Effector memory CD4-positive, alpha-beta T cell (primary cell): ENCODE data around the gene OTOS.

Experiments used
- DNase-seq, 3 donors: peaks; one replicate each; pipeline ENCODE4 v3.0.0-alpha.2; 2020
- H3K27ac ChIP-seq: 2 replicates; pipeline ENCODE4 v1.7.0; 2013; ENCODE audit warnings: mild to moderate bottlenecking, low read length, moderate library complexity; ENCODE audit not compliant: insufficient read depth, poor library complexity, severe bottlenecking
- H3K27me3 ChIP-seq: replicated peaks from 2 replicates; pipeline ENCODE4 v1.7.0; 2013; ENCODE audit warnings: mild to moderate bottlenecking, low read length; ENCODE audit not compliant: insufficient read depth, control insufficient read depth, poor library complexity, severe bottlenecking
- H3K36me3 ChIP-seq: 2 replicates; pipeline ENCODE4 v1.7.0; 2013; ENCODE audit warnings: mild to moderate bottlenecking, low read length, moderate library complexity; ENCODE audit not compliant: control insufficient read depth, insufficient read depth
- H3K4me1 ChIP-seq: 2 replicates; pipeline ENCODE4 v1.7.0; 2013; ENCODE audit warnings: low read length, mild to moderate bottlenecking; ENCODE audit not compliant: control insufficient read depth, insufficient read depth, poor library complexity, severe bottlenecking
- H3K4me3 ChIP-seq: 2 replicates; pipeline ENCODE4 v1.7.0; 2013; ENCODE audit warnings: low read length, low read depth, mild to moderate bottlenecking; ENCODE audit not compliant: insufficient read depth, poor library complexity, severe bottlenecking
- H3K9me3 ChIP-seq: 2 replicates; pipeline ENCODE4 v1.7.0; 2013; ENCODE audit warnings: mild to moderate bottlenecking, low read length, moderate library complexity; ENCODE audit not compliant: control insufficient read depth

OTOS gene

GRCh38 chr2:240168041-240168440 is 27.6 kb upstream of the OTOS start:
- Histone ChIP-seq H3K9me3 (no peaks in the 10 kb centered on the region), H3K36me3 (no peaks in the 10 kb centered on the region), H3K27ac (no peak overlapping the region), H3K4me3 (no peak overlapping the region), H3K4me1 (no peaks in the 10 kb centered on the region), H3K27me3 (no peaks in the 10 kb centered on the region)
- no peak for DNase-seq

DNA sequence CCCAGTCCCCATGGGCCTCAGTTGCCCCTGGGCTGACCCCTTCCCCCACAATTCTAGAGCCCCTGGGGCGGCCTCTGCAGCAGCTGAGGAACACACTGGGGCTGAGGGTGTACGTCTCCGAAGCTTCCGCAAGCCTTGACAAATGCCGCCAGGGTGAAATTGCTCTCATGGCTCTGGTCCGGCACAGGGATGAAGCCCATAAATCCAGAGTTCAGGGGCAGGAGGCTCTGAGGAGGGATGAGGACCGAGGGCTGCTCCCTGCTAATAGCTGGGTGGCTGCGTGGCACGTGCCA is 27.1 kb upstream of the OTOS start:
- no peaks in the 10 kb centered on the region for H3K27me3 ChIP-seq
- H3K4me3 ChIP-seq: no peak overlapping the region
- H3K36me3 ChIP-seq: no peaks in the 10 kb centered on the region
- no peaks in the 10 kb centered on the region for H3K9me3 ChIP-seq
- no peak overlapping the region for H3K27ac ChIP-seq
- no peaks in the 10 kb centered on the region for H3K4me1 ChIP-seq
- DNase-seq: no peak

DNA sequence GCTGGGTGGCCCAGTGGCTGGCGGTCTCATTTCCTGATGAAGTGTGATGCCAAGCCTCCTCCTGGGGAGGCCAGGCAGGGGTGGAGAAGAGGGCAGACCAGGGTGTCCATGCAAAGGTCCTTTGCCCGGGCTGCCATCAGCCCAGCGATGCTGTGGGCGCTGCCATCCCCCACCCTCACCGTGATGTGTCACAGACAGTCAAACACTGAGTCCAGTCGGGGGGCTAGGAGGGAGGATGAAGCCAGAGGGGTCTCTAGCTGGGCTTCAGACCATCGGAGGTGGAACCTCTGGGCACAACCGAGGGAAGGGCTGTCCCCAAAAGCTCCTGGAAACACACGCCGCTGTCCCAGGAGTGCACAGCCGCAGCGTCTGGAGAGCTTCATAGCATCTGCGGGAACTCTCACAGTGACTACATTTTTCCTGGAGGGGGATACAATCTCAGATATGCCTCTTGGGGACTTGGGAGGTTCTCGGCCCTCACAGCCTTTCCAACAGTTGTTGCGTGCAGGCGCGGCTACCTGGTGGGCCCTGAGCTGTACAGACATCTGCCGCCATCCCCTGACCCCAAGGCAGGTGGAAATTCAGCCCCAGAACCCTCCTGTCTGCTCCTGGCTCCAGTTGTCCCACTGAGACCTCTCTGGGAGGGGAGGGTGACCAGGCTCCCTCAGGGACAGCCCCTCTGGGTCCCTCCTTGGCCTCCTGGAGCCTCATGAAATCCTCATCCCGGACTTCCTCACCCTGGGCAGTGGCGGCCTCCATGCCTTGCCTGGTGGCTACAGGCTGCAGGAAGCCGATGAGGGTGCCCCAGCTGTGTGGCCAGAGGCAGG is 26.5 kb upstream of the OTOS start:
- no peaks in the 10 kb centered on the region for H3K27me3 ChIP-seq
- H3K27ac ChIP-seq: no peak overlapping the region

GRCh38 chr2:240166191-240166590 is 25.7 kb upstream of the OTOS start:
- H3K27ac ChIP-seq: no peak overlapping the region
- H3K36me3 ChIP-seq: no peaks in the 10 kb centered on the region
- H3K9me3 ChIP-seq: no peaks in the 10 kb centered on the region
- H3K4me3 ChIP-seq: no peak overlapping the region
- H3K27me3 ChIP-seq: no peaks in the 10 kb centered on the region
- no peaks in the 10 kb centered on the region for H3K4me1 ChIP-seq
- no peak for DNase-seq

More for the DNA sequence above, 26.5 kb upstream of the OTOS start:
- DNase-seq: no peak
- H3K36me3 ChIP-seq: no peaks in the 10 kb centered on the region
- H3K4me3 ChIP-seq: no peak overlapping the region
- no peaks in the 10 kb centered on the region for H3K9me3 ChIP-seq
- H3K4me1 ChIP-seq: no peaks in the 10 kb centered on the region

GRCh38 chr2:240165661-240166060 is 25.2 kb upstream of the OTOS start:
- Histone ChIP-seq H3K36me3 (no peaks in the 10 kb centered on the region), H3K9me3 (no peaks in the 10 kb centered on the region), H3K4me3 (no peak overlapping the region), H3K27me3 (no peaks in the 10 kb centered on the region), H3K4me1 (no peaks in the 10 kb centered on the region), H3K27ac (no peak overlapping the region)
- no peak for DNase-seq

GRCh38 chr2:240165034-240165433 is 24.6 kb upstream of the OTOS start:
- no peaks in the 10 kb centered on the region for H3K36me3 ChIP-seq
- no peak overlapping the region for H3K4me3 ChIP-seq
- no peak overlapping the region for H3K27ac ChIP-seq
- no peaks in the 10 kb centered on the region for H3K4me1 ChIP-seq
- no peaks in the 10 kb centered on the region for H3K9me3 ChIP-seq
- H3K27me3 ChIP-seq: no peaks in the 10 kb centered on the region
- no peak for DNase-seq

DNA sequence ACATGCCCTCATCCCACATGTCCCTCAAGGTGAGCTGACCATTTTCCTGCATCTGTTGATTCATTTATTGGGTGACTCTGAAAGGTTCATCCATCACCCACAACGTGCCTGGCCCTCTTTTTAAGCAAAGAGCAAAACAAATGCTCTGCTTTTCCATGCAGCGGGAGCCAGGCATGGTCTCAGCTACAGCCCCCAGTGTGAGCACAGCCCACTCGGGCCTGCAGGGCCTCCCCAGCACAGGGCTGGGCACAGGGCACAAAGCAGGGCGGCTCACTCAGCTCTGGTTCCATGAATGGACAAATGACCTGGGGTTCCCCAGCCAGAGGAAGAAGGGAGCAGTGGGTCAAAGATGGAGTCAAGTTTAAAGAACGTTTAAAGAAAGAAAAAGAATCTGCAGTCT is 24.1 kb upstream of the OTOS start:
- no peaks in the 10 kb centered on the region for H3K4me1 ChIP-seq
- H3K9me3 ChIP-seq: no peaks in the 10 kb centered on the region
- H3K4me3 ChIP-seq: no peak overlapping the region
- H3K27ac ChIP-seq: no peak overlapping the region
- H3K36me3 ChIP-seq: no peaks in the 10 kb centered on the region
- no peaks in the 10 kb centered on the region for H3K27me3 ChIP-seq
- DNase-seq: no peak

GRCh38 chr2:240163844-240164574 is 23.6 kb upstream of the OTOS start:
- Histone ChIP-seq H3K9me3 (no peaks in the 10 kb centered on the region), H3K4me1 (no peaks in the 10 kb centered on the region), H3K27me3 (no peaks in the 10 kb centered on the region), H3K36me3 (no peaks in the 10 kb centered on the region), H3K4me3 (no peak overlapping the region), H3K27ac (no peak overlapping the region)
- DNase-seq: no peak

DNA sequence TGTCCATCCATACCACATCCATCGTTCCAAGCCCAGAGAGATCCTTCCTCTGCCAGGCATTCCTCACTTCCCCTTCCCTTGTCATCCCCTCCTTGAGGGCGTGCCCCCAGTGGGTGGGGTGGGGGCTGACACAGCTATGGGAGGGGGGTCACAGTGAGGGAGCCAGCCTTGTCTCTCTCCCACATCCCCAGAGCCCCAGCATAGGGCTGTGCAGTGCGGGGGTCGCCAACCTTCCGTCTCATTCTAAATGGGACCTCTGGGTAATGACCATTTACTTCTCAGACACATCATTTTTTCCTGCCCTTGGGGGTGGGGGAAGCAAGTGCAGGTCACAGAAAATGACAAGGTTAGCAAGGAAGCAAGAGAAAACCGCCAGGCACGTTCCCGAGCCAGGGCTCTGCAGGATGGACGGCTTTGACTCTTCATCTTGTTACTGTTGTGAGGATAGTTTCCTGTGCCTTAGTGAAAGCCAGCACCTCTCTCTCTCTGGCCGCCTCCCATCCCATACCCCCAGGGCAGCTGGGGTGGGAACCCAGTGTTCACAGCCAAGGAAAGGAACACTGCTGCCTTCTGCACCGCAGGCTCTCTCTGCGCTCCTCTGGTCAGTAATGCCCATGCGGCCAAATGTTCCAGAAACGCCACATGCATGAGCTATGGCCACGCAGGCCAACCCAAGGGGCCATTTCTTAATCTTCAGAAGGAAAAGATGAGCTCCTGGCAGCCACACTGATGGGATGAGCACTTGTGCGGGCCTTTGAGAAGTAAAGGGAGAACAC is 22.7 kb upstream of the OTOS start:
- H3K4me1 ChIP-seq: no peaks in the 10 kb centered on the region
- no peak overlapping the region for H3K4me3 ChIP-seq
- DNase-seq: no peak
- H3K27ac ChIP-seq: no peak overlapping the region
- H3K9me3 ChIP-seq: no peaks in the 10 kb centered on the region
- H3K27me3 ChIP-seq: no peaks in the 10 kb centered on the region
- H3K36me3 ChIP-seq: no peaks in the 10 kb centered on the region

- Histone ChIP-seq H3K27ac (no peak overlapping the region), H3K27me3 (no peaks in the 10 kb centered on the region), H3K4me3 (no peak overlapping the region), H3K36me3 (no peaks in the 10 kb centered on the region), H3K9me3 (no peaks in the 10 kb centered on the region), H3K4me1 (no peaks in the 10 kb centered on the region)
- DNase-seq: no peak
These were observed 22.1 kb upstream of the OTOS start for GRCh38 chr2:240162531-240162930.
